Right forelimb (tissue), 1 donor: ENCODE data around the gene RAB11FIP5.
A peak's percentile ranks its signal among the peaks of the same experiment; 100 is the strongest.

Source experiments
- DNase-seq: peaks from one replicate; pipeline ENCODE4 v3.0.0-alpha.2; 2018

Gene RAB11FIP5

DNA sequence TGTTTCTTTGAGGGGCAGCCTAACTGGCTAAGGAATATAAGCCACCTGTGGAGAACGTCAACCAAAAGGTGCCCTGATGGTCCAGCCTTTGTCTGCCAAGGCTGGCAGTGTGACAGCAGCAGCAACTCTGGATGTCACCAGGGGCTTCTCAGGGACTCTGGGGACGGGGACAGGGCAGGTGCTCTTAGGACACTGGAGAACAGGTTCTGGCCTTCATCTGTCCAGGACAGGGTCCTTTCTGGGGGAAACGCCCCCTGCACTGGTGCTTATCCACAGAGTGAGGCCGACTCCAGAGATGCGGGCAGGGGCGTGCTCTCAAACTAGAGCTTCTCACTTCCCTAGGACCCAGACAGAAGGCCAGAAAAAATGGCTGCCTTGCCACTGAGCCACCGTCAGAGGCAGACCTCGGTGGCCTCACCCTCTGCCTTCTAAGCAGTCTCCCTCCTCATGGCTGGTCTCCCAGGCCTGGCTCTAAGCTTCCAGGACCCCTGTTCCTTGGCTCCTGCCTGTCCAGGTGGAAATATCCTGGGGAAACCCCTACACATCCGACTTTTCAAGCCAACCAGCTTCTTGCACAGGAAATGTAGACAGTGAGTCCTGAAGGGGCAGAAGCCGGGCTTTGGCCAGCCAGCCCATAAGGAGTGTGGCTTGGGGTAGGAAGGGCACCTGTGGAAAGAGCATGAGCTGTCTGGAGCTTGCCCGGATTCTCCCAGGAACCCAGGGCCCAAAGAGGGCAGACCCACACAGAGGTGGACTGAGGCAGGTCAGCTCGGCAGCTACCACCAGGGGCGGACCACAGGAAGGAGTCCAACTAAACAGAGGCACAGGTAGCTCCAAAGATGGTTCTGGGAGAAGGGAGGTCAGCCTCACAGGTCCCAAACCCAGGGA lies 30.0 kb downstream of the RAB11FIP5 start:
- DNase-seq, result no peak

DNA sequence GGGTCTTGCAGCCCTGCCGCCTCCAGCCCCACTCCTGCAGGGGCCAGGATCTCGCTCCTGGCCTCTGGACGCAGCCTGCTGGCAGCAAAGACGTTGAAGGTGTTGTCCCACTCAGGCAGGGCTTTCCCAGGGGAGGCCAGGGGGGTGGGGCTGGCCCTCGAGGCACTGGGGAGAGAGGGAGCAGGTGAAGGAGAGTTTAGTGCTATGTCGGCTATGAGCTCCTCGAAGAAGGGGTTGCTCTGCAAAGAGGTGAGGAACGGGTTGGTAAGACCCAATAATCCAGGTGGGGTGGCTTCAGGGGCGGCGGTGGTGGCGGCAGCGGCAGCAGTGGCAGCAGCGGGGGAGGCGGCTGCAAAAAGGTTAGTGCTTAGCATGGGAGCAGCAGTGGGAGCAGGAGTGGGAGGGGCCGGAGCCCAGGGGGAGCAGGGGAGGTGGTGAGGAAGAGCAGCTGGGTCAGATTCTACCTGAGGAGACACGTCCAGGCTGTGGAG lies 31.5 kb downstream of the RAB11FIP5 start:
- DNase-seq, result no peak

GRCh38 chr2:73080321-73081131 lies 32.2 kb downstream of the RAB11FIP5 start:
- DNase-seq, result no peak

DNA sequence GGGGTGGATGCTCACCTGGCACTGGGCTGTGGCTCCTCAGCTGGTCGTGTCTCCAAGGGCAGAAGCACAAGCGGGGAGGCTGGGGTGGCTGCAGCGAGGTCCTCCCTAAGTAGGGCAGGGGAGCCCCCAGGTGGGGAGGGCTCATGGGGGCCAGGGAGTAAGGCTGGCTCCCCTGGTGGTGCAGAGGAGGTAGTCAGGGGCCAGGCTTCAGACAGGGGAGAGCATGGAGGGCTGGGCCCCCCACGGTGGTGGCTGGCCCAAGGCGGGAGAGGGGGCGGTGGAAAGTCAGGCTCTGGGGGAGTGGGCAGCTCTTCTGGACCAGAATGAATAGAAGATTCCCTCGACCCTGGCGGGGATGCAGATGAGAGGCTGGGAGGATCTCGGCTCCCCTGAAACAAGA lies 33.1 kb downstream of the RAB11FIP5 start:
- DNase-seq, result no peak

DNA sequence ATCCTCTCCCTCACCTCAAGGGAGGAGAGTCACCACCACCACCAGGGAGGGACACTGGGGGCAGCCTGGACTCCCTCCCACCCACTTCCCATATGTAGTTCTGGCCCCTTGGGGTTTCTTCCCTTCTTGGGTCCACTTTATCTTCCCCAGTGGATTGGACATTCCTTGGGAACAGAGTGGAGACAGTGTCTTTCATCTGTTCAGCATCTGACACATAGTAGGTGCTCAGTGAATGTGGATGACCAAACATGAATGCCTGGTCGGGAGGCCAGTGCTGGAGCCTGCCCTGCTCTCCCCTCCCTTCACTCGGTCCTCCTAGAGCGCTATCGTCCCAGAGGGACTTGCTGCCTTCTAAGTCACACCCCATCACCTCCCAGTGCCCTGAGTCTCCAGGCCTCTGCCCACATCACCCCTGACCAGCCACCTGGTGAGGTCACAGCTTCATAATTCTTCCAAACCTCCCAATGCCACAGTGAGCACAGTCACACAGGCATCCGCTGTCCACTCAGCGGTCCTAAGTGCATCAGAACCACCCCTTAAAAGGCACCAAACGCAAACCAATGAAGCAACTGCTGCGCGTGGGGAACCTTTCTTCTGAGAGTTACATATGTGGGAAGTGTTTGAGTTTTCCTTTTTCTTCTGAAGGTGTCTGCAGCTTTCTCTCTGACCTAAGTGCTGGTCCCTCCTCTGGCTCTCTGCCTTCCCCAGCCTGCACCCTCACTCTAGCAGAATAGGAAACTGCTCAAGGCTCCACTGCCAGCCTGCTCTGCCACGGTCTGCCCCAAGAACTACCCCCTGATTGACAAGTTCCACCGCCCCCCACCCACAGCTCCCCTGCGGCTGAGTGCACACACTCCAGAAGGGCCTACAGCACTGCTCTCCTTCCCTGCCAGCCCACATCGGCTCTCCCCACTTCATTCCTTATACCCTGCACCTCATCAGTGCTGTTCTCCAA lies 34.0 kb downstream of the RAB11FIP5 start:
- DNase-seq, result no peak

DNA sequence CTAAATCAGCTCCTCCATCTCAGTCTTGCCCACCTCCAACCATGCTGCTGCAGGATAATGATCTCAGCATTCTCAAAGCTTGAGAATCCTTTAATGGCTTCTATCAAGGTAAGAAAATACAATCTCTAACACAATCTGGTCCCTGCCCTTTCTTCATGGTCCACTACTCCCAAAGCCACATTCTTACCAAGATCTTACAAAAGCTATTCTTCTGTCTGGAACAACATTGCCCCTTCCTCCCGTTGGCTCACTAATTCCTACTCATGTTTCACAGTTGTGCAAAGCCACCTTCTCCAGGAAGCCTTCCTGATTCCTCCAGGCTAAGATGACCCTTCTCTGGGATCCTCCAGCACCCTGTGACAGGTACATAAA lies 35.3 kb downstream of the RAB11FIP5 start:
- DNase-seq, result no peak

GRCh38 chr2:73076701-73077423 lies 35.9 kb downstream of the RAB11FIP5 start:
- DNase-seq, result no peak

- no peak for DNase-seq
Measured at GRCh38 chr2:73075477-73076373, 37.0 kb downstream of the RAB11FIP5 start.

DNA sequence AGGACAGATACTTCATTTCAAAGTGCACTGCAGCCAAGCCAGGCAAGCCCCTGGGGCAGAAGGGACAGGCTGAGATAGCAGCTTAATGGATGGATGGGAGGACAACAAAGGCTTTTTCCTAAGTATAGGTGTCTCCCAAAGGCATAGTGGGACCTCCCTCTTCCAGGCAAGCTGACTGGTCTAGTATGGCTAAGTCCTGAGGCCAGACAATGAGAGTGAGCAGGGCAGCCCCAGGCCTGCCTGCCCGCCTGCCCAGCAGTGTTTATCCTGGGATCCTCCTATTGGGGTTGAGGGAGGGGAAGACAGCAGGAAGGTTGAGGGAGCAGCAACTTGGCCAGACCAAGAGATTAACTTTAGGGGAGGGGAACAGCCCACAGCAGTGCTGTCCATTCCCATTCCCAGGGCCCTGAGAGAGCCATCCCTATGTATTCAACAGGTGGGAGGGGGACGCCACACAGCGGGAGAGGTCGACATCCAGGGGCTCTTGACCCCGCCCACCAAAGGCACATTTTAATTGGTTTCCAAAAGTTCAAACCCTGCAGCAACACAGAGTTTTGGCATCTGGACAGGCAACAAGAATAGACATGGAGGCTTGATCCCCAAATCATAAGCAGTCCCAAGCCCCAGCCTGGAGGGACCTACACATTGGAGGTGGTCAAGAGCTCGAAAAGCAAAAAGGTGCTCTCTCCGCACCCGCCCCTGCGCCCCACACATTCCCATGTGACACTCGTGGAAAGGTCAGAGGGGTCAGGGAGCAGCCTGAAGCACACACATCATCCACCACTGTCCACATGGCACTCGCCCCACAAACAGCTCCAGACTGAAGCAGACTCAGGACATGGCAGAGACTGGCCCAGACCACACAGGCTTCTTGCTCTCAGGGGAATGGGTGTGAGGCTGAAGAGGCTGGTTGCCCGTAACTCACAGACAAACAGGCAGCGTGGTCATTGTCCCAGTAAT lies 38.4 kb downstream of the RAB11FIP5 start:
- no peak for DNase-seq

DNA sequence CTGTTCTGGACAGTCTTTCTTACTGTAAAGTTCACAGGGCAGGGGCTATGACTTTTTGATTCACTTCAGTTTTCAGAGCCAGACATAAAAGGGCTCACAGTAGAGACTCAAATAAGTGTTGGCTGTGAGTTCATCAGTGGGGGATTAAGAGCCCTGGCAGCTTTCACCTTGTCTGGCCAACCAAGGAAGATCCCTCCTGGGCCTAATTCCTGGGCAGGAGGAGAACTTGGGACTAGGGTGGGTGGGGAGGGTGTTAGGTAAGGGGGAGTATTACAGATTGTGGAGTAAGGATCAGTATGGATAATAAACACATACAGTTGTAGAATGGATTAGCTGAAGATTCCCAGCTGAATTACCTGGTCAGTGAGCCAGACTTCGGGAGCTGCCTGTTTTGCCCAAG lies 40.3 kb downstream of the RAB11FIP5 start:
- DNase-seq, result peak; percentile 20

DNA sequence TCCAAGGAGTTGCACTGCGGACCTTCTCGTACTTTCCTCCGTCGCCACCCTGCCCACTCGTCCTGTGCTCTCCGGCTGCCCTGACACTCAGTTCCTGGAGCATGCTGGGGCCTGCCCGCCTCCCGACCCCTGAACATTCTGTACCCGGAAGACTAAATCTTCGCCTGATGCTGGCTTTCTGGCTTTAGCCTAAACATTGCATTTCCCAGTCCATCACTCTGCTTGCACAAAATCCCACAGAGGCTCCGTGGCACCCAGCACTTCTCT lies 40.7 kb downstream of the RAB11FIP5 start:
- DNase-seq, result peak; percentile 74

DNA sequence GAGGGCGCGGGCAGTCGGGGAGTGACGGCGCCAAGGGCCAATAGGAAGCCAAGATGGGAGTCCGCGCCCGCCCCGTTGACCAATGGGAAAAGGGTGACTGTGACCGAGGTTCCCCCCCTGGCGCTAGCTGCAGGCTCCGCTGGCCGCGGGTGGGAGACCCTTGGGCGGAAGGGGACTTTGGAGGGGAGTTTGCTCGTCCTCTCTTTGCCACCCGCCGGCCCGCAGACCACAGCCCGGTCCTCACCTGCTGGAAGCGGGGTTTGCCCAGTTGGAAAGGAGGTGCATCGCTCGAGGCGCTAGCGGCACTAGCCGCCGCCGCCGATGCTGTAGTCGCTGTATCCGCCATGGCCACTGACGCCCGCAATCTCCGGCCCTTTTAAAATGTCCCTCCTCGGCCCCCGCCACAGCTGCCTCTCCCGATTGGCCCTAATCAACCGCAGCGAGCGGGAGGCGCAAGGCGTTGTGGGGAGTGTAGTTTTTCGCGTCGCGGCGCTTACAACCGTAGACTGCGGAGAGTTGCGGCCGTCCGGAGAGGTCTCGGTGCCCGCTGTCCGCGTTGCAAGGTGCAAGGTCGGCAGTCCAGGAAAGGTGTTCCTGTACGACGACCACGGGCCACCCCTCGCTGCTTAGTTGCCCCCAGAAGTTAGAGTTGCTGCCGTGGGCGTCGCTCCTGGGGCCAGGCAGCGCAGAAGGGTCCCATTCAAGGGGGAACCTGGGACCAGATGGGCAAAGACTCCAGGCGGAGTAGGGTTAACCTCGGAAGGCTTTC lies 41.2 kb downstream of the RAB11FIP5 start, which contains the start of gene SFXN5:
Gene SFXN5, minus strand, starts transcription at position 353 of the 769 bp plus-strand sequence. Its CDS starts 7 bp downstream, at position 346.
- peak; percentile 99 for DNase-seq

DNA sequence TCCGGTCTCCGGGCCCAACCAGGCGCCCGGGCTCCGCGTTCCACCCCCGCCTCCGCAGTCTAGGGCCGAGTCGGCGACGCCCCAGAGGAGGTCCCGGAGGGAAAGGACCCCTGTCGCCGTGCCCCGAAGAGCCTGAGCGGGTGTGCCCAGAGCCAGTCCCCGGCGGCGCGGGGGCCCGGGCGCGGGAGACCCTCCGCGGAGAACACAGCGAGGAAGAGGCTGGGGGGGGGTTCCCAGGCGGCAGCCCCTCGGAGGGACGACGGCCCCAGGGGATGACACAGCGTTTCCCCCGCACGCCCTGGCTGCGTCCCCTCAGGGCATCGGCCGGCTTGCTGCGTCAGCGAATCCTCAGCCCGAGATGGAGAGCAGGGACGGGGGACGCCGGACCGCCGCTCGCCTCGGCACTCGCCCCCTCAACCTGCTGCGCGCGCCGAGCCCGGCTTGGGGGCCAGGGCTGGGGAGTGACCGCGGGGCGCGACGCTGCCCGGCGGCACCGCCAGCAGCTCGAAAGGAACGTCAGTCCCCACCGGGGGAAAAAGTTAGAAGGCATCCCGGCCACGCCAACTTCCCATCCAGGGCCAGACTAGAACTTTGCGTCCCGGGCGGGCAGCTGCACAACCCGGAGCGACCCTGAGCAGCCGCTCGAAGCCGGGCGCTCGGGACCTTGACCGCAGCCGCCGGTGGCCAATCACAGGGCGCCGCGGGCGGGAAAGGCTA lies 41.9 kb downstream of the RAB11FIP5 start:
- DNase-seq, result peak; percentile 65

DNA sequence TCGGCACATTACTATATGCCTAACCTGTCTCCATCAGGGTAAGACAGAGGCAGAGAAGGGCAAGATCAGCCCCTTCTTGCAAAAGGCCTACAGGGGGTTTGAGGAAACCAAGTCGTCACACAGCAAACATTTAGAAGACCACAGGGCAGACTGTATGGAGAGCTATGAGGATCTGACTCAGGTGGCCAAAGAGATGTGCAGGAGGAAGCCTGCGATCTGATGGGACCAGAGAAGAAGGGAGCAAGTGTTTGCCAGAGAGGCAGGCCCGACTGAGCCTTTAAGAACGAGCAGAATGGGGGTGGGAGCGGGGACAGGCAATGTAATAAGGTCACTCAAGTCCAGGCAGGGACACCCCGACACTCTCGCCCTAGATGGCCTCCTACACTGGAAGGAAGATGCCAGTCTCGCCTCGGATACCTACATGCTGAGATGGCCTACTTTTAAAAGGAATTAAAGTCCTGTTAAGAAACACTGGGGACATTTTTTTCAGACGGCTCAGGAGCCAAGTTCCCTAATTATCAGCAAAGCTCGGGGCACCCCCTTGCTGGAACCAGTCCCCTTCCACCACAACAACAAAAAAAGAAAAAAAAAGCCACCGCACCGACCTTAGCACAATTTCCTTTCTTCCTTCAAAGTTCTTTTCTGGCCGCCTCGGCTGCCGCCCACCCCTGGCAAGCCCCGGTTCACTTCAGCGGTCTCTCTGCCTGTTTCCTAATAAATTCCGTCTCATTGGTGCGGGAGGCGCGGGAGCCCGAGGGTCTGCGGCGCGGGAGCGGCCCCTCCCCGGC lies 42.7 kb downstream of the RAB11FIP5 start:
- no peak for DNase-seq

GRCh38 chr2:73069041-73069854 lies 43.5 kb downstream of the RAB11FIP5 start:
- no peak for DNase-seq

- DNase-seq, result no peak
Measured at GRCh38 chr2:73068147-73068546, 44.6 kb downstream of the RAB11FIP5 start.
